Activated CD4-positive, alpha-beta T cell treated with anti-CD3 and anti-CD28 coated beads, Interleukin-2, Interleukin-4, amounts not matched to agents 100 ng/mL and 50 ng/mL, durations not matched to agents 16 hours and 8 hours (primary cell): ENCODE results near the gene LAMA5.

ENCODE experiments used
- DNase-seq: peaks from one replicate; pipeline ENCODE4 v3.0.0-alpha.2; 2020; ENCODE audit warnings: low spot score

LAMA5 gene

GRCh38 chr20:62266340-62266739 is 100.8 kb downstream of the LAMA5 start:
- no peak for DNase-seq

DNA sequence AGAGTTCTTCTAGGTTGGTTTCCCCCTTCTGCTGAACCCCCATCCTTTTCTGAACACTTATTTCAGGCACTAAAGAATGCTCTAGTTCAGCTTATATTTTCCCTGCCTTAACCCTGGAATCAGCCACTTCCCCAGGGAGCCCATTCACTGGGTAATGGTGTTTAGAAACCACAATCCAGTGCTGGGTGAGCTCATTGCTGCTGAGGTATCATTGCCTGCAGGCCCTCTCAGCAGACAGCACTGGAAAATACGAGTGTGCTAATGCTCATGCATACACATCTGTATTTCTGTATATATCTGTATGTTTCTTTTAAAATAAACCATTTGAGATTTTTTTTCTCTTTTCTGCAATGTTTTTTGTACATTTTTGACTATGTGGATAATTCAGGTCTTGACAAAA is 101.7 kb downstream of the LAMA5 start:
- DNase-seq, result no peak

GRCh38 chr20:62263396-62263795 is 103.7 kb downstream of the LAMA5 start:
- DNase-seq, result no peak

- DNase-seq, result no peak
These were observed 105.0 kb downstream of the LAMA5 start for GRCh38 chr20:62262064-62262463.

- DNase-seq, result no peak
These were observed 107.9 kb downstream of the LAMA5 start for GRCh38 chr20:62259294-62259565.
